Muscle of leg (tissue), 11 donors: ENCODE results near the gene BTG4. TPM values are rescaled to one million over a fixed set of nuclear protein-coding genes. Genes with fewer than 3 reads are reported as not detected.

Experiments used
- DNase-seq: peaks from one replicate; pipeline ENCODE4 v3.0.0; 2013
- H3K27ac ChIP-seq: one replicate; pipeline ENCODE4 v1.5.1; 2013; ENCODE audit warnings: mild to moderate bottlenecking, low read length, control low read depth
- H3K27me3 ChIP-seq: one replicate; pipeline ENCODE4 v1.6.1; 2013; ENCODE audit warnings: low read length; ENCODE audit not compliant: control insufficient read depth, insufficient read depth
- H3K36me3 ChIP-seq: one replicate; pipeline ENCODE4 v1.6.1; 2013; ENCODE audit warnings: low read length; ENCODE audit not compliant: control insufficient read depth, insufficient read depth
- H3K4me1 ChIP-seq: one replicate; pipeline ENCODE4 v1.6.1; 2013; ENCODE audit warnings: low read length; ENCODE audit not compliant: control insufficient read depth, insufficient read depth
- H3K4me3 ChIP-seq: one replicate; pipeline ENCODE4 v1.5.1; 2013; ENCODE audit warnings: low read length, control low read depth
- H3K9me3 ChIP-seq: replicated peaks from 2 replicates; pipeline ENCODE4 v1.6.1; 2013; ENCODE audit warnings: low read depth, low read length; ENCODE audit not compliant: control insufficient read depth
- WGBS: methylation state at CpG from one replicate; pipeline ENCODE4 v1.1.5; 2013; ENCODE audit warnings: missing lambda C conversion rate; ENCODE audit not compliant: insufficient coverage; 5-methylcytosine and 5-hydroxymethylcytosine counted together
- polyA plus RNA-seq, 8 donors: library from polyadenylated mRNA; unstranded; fragments of 120-200 nt; gene quantifications; one replicate each; pipeline versions ENCODE4 v1.2.1 to v1.2.3, GENCODE V29; 2013; ENCODE audit warnings: inconsistent platforms in 1 of 8, low replicate concordance in 1 of 8; ENCODE audit not compliant: insufficient read length in 8 of 8, insufficient read depth in 1 of 8
- total RNA-seq: library from RNA; stranded (reverse); fragments of 120-200 nt; gene quantifications from one replicate; pipeline ENCODE4 v1.2.4, GENCODE V29; 2013

BTG4 gene
- total and polyA plus RNA-seq, 9 donors = not detected

DNA sequence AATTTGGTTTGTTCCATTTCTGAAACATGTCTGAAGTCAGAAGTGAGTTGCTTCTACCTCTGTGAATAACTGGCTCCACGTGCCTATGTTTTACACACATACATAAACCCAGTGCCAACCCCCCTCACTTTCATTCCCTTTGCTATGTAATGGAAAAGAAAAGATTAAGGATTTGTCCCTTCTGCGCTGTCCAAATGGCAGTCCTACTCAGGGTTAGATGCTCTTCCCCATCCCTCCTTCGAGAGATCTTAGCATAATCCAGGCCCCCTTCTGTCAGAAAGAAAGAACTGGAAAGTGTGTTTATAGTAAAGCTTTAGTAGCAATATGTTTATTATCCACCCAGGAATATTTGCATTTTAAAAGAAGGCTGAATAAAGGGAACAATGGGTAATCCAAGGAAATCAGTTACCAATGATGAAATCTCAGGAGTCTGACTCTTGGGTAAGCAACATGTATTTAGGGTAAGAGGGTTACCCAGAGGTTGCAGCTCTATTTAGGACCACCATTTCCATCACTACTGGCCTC, 25.2 kb upstream of the BTG4 start:
- no peak overlapping the region for H3K4me3 ChIP-seq
- no peak overlapping the region for H3K27ac ChIP-seq
- H3K9me3 ChIP-seq = no peaks in the 10 kb centered on the region
- WGBS = no CpG with 5 or more reads among the region's 3 CpGs
- H3K36me3 ChIP-seq = no peaks in the 10 kb centered on the region
- H3K4me1 ChIP-seq = peaks cover 21% of the 10 kb centered on the region
- H3K27me3 ChIP-seq = peaks cover 28% of the 10 kb centered on the region
- DNase-seq = no peak

DNA sequence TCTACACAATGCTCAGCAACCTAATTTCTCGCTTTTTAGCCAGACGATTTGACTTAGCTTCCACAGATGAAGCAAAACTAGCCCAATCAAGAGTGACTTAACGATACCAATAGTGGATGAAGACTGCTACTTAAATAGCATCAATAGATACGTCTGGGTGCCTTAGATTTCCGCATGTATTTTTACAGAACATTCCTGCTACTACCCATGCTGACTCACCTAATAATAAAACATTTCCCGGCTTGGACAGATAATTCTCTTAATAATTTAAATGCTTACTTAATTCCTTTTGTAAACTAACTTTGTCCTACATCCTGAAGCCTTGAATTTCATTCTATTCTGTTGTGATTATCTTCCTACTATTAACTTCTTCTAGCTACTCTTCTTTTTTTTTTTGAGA, 23.1 kb upstream of the BTG4 start:
- H3K9me3 ChIP-seq = no peaks in the 10 kb centered on the region
- H3K27me3 ChIP-seq = peaks cover 13% of the 10 kb centered on the region
- no peak overlapping the region for H3K4me3 ChIP-seq
- DNase-seq = no peak
- no peaks in the 10 kb centered on the region for H3K36me3 ChIP-seq
- H3K27ac ChIP-seq = no peak overlapping the region
- 90% methylated on average over 2 of the region's 6 CpGs for WGBS
- peaks cover 5% of the 10 kb centered on the region for H3K4me1 ChIP-seq

DNA sequence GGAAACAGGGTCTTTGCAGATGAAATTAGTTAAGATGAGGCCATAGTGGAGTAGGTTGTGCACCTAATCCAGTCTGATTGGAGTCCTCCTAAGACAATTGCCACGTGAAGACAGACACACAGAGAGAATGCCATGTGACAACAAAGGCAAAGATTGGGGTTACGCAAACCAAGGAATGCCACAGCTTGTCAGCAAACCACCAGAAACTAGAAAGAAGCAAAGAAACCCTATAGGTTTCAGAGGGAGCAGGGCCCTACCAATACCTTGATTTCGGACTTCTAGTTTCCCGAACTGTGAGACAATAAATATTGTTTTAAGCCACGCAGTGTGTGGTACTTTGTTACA, 20.2 kb upstream of the BTG4 start:
- no peaks in the 10 kb centered on the region for H3K4me1 ChIP-seq
- H3K36me3 ChIP-seq = no peaks in the 10 kb centered on the region
- H3K9me3 ChIP-seq = no peaks in the 10 kb centered on the region
- H3K27ac ChIP-seq = no peak overlapping the region
- no peak overlapping the region for H3K4me3 ChIP-seq
- DNase-seq = no peak
- H3K27me3 ChIP-seq = no peaks in the 10 kb centered on the region
- 38% methylated on average over 3 of the region's 5 CpGs for WGBS

DNA sequence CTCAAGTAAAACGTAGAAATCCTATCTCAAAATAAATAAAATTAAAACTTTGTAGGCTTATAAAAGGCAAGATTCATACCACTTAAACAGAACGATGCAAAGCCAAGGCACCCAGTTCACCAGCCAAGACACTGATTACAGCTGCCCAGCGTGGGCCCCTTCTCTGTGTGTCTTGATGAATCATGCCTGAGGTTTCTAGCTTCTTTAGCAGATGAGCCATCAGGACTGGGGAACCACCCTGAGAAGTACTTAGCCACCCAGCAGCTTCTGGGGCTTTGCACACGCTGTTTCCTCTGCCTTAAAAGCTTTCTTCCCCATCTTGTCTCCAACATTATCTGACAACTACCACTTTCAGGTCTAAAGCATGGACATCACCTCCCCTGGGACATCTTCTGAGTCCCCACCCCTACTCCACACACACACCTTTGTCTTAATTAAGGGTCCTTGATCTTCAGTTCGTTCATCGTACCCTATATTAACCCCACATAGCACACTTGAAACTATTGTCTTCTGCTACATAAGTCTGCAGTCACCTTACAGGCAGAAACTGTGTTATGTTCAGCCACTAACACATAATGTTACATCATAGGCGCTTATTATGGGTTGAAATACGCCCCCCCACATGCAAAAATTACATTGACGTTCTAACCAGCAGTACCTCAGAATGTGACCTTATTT, 19.6 kb upstream of the BTG4 start:
- Histone ChIP-seq H3K4me3 (no peak overlapping the region), H3K27ac (no peak overlapping the region), H3K9me3 (no peaks in the 10 kb centered on the region), H3K36me3 (no peaks in the 10 kb centered on the region), H3K4me1 (no peaks in the 10 kb centered on the region), H3K27me3 (no peaks in the 10 kb centered on the region)
- WGBS = 64% methylated on average over 4 of the region's 9 CpGs
- DNase-seq = no peak

DNA sequence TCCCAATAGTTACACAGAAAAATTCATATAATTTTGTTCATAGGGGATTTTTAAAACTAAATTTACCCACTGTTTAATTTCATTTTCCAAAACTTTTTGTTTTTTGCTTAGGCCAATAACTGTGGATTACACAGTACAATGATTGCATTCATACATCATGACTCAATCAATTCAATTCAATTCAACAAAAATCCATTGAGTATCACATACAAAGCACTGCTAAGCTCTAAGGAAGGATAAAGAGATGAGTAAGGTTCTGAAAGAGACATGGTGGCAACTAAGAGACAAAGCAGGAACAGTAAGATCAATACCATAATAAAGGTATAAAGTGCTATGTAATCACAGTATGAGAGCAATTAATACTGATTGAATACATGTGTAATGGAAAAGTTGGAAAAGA, 18.9 kb upstream of the BTG4 start:
- Histone ChIP-seq H3K4me3 (no peak overlapping the region), H3K4me1 (no peaks in the 10 kb centered on the region), H3K36me3 (no peaks in the 10 kb centered on the region), H3K27me3 (no peaks in the 10 kb centered on the region), H3K9me3 (no peaks in the 10 kb centered on the region), H3K27ac (no peak overlapping the region)
- no peak for DNase-seq

DNA sequence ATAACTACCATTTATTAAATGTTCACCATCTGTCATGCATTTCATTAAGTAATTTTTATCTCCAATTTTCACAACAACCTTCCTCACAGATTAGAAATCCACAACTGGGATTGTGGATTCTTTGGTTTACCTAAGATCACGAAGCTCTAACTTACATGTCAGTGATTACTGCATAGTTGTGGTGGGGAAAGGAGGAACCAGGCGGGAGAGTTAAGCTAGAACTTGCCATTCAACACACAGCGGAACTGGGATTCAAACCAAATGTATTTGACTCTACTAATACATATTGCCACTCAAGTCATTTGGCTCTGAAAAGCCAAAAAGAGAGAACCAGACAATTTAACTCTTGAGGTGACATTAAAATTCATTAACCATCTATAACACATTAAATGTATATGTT, 17.9 kb upstream of the BTG4 start:
- H3K9me3 ChIP-seq = no peaks in the 10 kb centered on the region
- H3K27ac ChIP-seq = no peak overlapping the region
- no peak overlapping the region for H3K4me3 ChIP-seq
- no CpG with 5 or more reads among the region's 3 CpGs for WGBS
- no peaks in the 10 kb centered on the region for H3K27me3 ChIP-seq
- no peaks in the 10 kb centered on the region for H3K4me1 ChIP-seq
- no peaks in the 10 kb centered on the region for H3K36me3 ChIP-seq
- no peak for DNase-seq

DNA sequence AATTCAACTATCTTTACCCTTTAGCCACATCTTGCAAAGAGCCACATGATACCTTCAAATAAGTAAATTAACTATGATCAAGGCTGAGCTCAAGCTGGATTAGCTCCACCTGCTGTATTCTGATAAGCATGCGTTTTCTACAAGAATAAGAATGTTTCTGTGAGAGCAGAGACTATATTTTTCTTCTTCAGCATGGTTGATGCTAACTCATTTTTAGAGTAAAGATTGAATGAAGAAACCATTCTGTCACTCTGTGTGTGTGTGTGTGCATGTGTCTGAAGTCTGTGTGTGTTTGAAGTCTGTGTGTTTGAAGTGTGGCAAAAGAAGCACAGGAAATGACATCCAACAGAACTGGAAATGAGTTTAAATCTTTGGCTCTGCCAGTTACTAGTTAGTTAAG, 16.4 kb upstream of the BTG4 start:
- no peak for DNase-seq
- no peaks in the 10 kb centered on the region for H3K36me3 ChIP-seq
- 40% methylated on average over 1 of the region's 1 CpG for WGBS

DNA sequence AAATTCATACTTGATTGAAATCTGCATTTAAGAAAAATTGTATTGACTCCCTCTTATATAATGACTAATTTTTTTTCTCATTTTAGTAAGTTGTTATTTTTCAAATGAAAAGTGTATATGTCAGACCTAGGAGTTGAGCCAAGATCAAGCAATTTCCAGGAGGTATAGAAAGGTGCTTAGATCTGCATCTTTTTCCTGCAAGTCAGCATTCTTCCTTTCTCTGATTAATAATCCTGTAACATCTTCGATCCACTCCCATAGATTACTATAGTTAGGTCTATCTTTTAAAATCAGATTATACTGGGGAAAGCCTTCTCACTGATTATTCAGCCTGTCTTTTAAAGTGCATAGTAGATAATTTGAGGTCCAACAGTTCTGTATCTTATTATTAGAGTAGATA, 15.1 kb upstream of the BTG4 start:
- DNase-seq = no peak
- Histone ChIP-seq H3K9me3 (no peaks in the 10 kb centered on the region), H3K4me1 (no peaks in the 10 kb centered on the region), H3K4me3 (no peak overlapping the region), H3K27ac (no peak overlapping the region), H3K27me3 (no peaks in the 10 kb centered on the region), H3K36me3 (no peaks in the 10 kb centered on the region)
- WGBS = no CpG with 5 or more reads among the region's 1 CpG

More for the DNA sequence above, 16.4 kb upstream of the BTG4 start:
- H3K27me3 ChIP-seq = no peaks in the 10 kb centered on the region
- H3K4me3 ChIP-seq = no peak overlapping the region
- H3K27ac ChIP-seq = no peak overlapping the region
- H3K4me1 ChIP-seq = no peaks in the 10 kb centered on the region
- no peaks in the 10 kb centered on the region for H3K9me3 ChIP-seq

DNA sequence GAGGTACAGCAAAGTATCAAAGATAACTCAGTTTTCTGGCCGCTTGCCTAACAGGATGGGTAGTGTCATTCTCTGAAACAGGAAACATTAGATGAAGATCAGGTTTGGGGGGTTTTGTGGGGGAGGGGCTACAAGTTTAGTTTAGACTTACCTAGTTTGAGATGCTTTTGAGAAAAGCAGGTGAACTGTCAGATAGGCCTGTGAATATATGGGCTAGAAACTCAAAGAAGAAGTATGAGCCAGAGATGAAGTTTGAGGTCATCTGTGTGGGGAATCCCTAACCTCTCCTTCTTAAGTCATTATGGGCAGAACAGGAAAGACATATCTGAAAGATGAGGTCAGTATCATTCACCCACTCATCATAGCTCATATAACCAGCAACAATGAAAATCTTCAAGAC, 14.3 kb upstream of the BTG4 start:
- Histone ChIP-seq H3K9me3 (no peaks in the 10 kb centered on the region), H3K27ac (no peak overlapping the region), H3K36me3 (no peaks in the 10 kb centered on the region), H3K4me1 (no peaks in the 10 kb centered on the region), H3K27me3 (no peaks in the 10 kb centered on the region), H3K4me3 (no peak overlapping the region)
- 78% methylated on average over 1 of the region's 1 CpG for WGBS
- DNase-seq = no peak

DNA sequence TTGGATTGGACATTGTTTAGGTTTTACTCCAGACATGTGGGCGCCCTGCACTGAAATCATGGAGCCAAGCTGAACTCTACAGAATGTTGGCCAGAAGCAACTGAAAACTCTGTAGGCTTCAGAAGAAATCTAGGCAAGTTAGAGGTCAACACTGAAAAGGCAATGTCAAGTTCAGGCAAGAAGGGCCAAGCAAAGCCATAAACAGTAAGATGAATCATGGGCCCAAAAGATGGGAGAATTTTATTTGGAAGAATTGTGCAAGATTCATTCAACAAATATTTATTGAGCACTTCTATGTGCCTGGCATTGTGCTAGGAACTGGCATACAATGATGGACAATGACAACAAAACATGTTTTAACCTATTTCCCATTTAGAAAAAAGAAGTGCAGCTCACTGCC, 13.3 kb upstream of the BTG4 start:
- DNase-seq = no peak
- H3K27ac ChIP-seq = no peak overlapping the region
- H3K9me3 ChIP-seq = no peaks in the 10 kb centered on the region
- WGBS = 90% methylated on average over 1 of the region's 1 CpG
- H3K4me3 ChIP-seq = no peak overlapping the region
- H3K36me3 ChIP-seq = no peaks in the 10 kb centered on the region
- no peaks in the 10 kb centered on the region for H3K27me3 ChIP-seq
- no peaks in the 10 kb centered on the region for H3K4me1 ChIP-seq

DNA sequence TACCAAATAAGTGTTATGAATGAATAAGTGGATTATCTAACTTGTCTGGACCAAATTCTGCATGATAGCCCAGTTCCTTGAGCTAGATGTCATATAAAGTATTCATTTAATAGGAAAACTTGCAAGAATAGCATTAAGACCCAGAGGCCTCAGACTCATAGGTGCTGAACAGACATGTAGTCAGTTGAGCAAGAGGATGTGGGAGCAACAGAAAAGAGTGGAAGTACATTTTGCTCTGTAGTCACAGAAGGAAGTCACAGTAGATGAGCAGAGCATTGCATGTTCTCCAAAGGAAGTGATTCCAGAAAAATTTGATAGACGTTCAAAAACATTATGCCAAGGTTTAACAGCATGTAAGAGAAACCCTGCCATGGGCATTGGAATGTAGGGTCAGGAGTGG, 11.9 kb upstream of the BTG4 start:
- no peaks in the 10 kb centered on the region for H3K36me3 ChIP-seq

More for the DNA sequence above, 11.9 kb upstream of the BTG4 start:
- H3K27ac ChIP-seq = no peak overlapping the region
- H3K27me3 ChIP-seq = no peaks in the 10 kb centered on the region
- no peak overlapping the region for H3K4me3 ChIP-seq
- WGBS = no CpG with 5 or more reads among the region's 1 CpG
- no peaks in the 10 kb centered on the region for H3K4me1 ChIP-seq
- no peak for DNase-seq
- H3K9me3 ChIP-seq = no peaks in the 10 kb centered on the region
